Glomerular endothelial cell (primary cell): ENCODE results near the gene PRRX2. TPM values are rescaled to one million over a fixed set of nuclear protein-coding genes. Genes with fewer than 3 reads are reported as not detected.

Experiments used
- DNase-seq: peaks from one replicate; pipeline ENCODE4 v3.0.0-alpha.2; 2011; ENCODE audit warnings: low read depth, low spot score; ENCODE audit errors: extremely low read depth
- total RNA-seq: library from RNA; depleted of rRNA; stranded (reverse); fragments of >200 nt; gene quantifications from 2 replicates; pipeline ENCODE4 v1.2.3, GENCODE V29; 2015

PRRX2 gene
- total RNA-seq, 1 donor from 2014 or later, result not detected

GRCh38 chr9:129701549-129701948 lies 36.1 kb downstream of the PRRX2 start:
- DNase-seq, result no peak

GRCh38 chr9:129702589-129703520 lies 37.4 kb downstream of the PRRX2 start:
- DNase-seq, result no peak

GRCh38 chr9:129703667-129704355 lies 38.4 kb downstream of the PRRX2 start:
- DNase-seq, result no peak

GRCh38 chr9:129704807-129705206 lies 39.4 kb downstream of the PRRX2 start:
- DNase-seq, result no peak

GRCh38 chr9:129708793-129709192 lies 43.3 kb downstream of the PRRX2 start:
- DNase-seq, result no peak

- DNase-seq, result no peak
These were observed 44.2 kb downstream of the PRRX2 start for GRCh38 chr9:129709438-129710168.

GRCh38 chr9:129710169-129710453 lies 44.7 kb downstream of the PRRX2 start:
- DNase-seq, result no peak

GRCh38 chr9:129712634-129713401 lies 47.4 kb downstream of the PRRX2 start:
- no peak for DNase-seq

- DNase-seq, result no peak
These were observed 47.9 kb downstream of the PRRX2 start for GRCh38 chr9:129713402-129713679.

GRCh38 chr9:129714511-129715061 lies 49.1 kb downstream of the PRRX2 start:
- no peak for DNase-seq

- no peak for DNase-seq
These were observed 50.6 kb downstream of the PRRX2 start for GRCh38 chr9:129716091-129716490.

- no peak for DNase-seq
These were observed 52.5 kb downstream of the PRRX2 start for GRCh38 chr9:129717991-129718390.

- DNase-seq, result no peak
These were observed 53.2 kb downstream of the PRRX2 start for GRCh38 chr9:129718647-129719046.

GRCh38 chr9:129719135-129719534 lies 53.7 kb downstream of the PRRX2 start:
- DNase-seq, result no peak

- no peak for DNase-seq
These were observed 54.9 kb downstream of the PRRX2 start for GRCh38 chr9:129720181-129720864.

- DNase-seq, result no peak
These were observed 55.6 kb downstream of the PRRX2 start for GRCh38 chr9:129720865-129721545.

GRCh38 chr9:129722913-129723312 lies 57.5 kb downstream of the PRRX2 start:
- no peak for DNase-seq

- DNase-seq, result no peak
These were observed 59.2 kb downstream of the PRRX2 start for GRCh38 chr9:129724456-129725190.

- DNase-seq, result no peak
These were observed 60.4 kb downstream of the PRRX2 start for GRCh38 chr9:129725795-129726251.
